Ascending aorta (tissue), 2 donors: ENCODE measurements around the gene CTSE. TPM values are rescaled to one million over a fixed set of nuclear protein-coding genes. Genes with fewer than 3 reads are reported as not detected.

ENCODE experiments used
- DNase-seq, 2 donors: peaks; one replicate each; pipeline ENCODE4 v3.0.0-alpha.2; 2019; ENCODE audit warnings: low spot score in 2 of 2
- H3K27ac ChIP-seq, 2 donors: fragments of 200-600 bp; sonication (generic); one replicate each; pipeline ENCODE4 v1.5.1; 2016 to 2017; ENCODE audit warnings: mild to moderate bottlenecking in 1 of 2
- H3K27me3 ChIP-seq: fragments of 200-600 bp; sonication (generic); one replicate; pipeline ENCODE4 v1.5.1; 2017
- H3K36me3 ChIP-seq, 2 donors: fragments of 200-600 bp; sonication (generic); one replicate each; pipeline ENCODE4 v1.5.1; 2016
- H3K4me1 ChIP-seq, 2 donors: fragments of 200-600 bp; sonication (generic); one replicate each; pipeline ENCODE4 v1.5.1; 2016 to 2017; ENCODE audit warnings: mild to moderate bottlenecking in 1 of 2
- H3K4me3 ChIP-seq, 2 donors: fragments of 200-600 bp; sonication (generic); one replicate each; pipeline ENCODE4 v1.5.1; 2016 to 2017; ENCODE audit warnings: mild to moderate bottlenecking in 1 of 2
- H3K9me3 ChIP-seq, 2 donors: fragments of 200-600 bp; sonication (generic); one replicate each; pipeline ENCODE4 v1.5.1; 2016
- intact Hi-C: fragments of 100-400 bp; cut with DNase I; formaldehyde crosslinking; loops from one replicate; pipeline ENCODE4 v1.15.1; 2023
- total RNA-seq: library from RNA; depleted of rRNA; stranded (reverse); fragments of >200 nt; gene quantifications from one replicate; pipeline ENCODE4 v1.1.0, GENCODE V29; 2016
- TF ChIP-seq, protein P1 (sequence below), 3 experiments: fragments of 200-600 bp in 2 of 3; fragments of 450-650 bp in 1 of 3; sonication (generic) in 2 of 3; IDR thresholded peaks; one replicate each; pipeline ENCODE4 v1.5.1; 2016 to 2019; ENCODE audit warnings: antibody characterized with exemption in 3 of 3, mild to moderate bottlenecking in 1 of 3, moderate library complexity in 1 of 3

The CTSE gene
- total RNA-seq, 1 donor from 2014 or later: not detected

DNA sequence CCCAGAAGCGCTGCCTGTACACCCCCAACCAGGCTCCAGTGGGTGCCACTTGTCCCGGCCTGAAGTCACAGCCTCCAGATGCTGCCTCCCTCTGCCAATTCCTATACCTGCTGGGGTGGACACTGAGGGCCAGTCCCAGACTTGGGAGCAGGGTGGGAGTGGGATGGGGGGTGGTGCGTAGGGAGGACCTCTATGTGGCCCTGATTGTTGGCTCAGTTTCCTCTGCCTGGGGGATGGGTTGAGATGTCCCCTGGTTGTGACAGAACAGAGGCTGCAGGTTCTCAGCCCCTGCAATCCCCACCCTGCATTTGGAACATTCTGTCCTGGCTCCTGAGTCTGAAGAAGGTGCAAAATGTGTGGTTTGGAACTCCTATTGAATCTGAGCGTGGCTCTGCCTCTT is 47.7 kb downstream of the CTSE start:
- no peak for DNase-seq
- Histone ChIP-seq H3K27me3 (no peaks in the 10 kb centered on the region), H3K4me1 (peaks cover 0 to 7% of the 10 kb centered on the region in 2 donors), H3K36me3 (no peaks in the 10 kb centered on the region), H3K4me3 (no peak overlapping the region), H3K9me3 (no peaks in the 10 kb centered on the region), H3K27ac (no peak overlapping the region)
- TF ChIP-seq, protein P1, sequence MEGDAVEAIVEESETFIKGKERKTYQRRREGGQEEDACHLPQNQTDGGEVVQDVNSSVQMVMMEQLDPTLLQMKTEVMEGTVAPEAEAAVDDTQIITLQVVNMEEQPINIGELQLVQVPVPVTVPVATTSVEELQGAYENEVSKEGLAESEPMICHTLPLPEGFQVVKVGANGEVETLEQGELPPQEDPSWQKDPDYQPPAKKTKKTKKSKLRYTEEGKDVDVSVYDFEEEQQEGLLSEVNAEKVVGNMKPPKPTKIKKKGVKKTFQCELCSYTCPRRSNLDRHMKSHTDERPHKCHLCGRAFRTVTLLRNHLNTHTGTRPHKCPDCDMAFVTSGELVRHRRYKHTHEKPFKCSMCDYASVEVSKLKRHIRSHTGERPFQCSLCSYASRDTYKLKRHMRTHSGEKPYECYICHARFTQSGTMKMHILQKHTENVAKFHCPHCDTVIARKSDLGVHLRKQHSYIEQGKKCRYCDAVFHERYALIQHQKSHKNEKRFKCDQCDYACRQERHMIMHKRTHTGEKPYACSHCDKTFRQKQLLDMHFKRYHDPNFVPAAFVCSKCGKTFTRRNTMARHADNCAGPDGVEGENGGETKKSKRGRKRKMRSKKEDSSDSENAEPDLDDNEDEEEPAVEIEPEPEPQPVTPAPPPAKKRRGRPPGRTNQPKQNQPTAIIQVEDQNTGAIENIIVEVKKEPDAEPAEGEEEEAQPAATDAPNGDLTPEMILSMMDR (IDR thresholded peaks at IDR 0.05): no peak
- intact Hi-C loops: loop anchor here (5.0 kb wide), 2 partner anchors 164 to 319 kb away; partner anchors contain the start of gene SLC41A1

DNA sequence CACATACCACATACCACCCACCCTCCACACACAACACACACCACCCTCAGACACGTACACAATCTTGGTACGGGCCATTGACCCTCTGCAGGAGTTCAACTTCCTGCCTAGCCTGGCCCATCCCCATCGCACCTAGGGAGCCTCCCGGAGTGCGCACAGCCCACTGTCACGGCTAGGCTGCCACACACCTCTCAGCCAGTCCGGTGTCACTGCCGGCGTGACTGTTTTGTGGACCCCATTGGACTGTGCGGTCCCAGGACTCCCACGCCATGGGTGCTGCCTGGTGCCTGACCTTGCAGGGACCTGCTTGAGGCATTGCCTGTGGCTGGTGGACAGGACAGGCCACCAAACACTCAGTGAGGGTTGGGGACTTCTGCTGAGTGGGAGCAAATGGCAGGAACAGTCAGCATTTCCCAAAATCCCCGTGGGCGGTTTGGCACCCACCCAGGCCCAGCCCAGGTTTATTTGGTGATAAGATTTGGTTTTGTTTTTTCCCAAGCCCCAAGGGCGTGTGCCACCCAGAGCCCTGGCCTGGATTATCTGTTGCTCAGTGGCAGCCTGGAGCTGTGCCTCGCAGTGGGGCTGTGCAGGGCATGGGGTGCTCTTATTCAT is 48.2 kb downstream of the CTSE start:
- no peak for DNase-seq
- H3K27ac ChIP-seq: no peak overlapping the region

DNA sequence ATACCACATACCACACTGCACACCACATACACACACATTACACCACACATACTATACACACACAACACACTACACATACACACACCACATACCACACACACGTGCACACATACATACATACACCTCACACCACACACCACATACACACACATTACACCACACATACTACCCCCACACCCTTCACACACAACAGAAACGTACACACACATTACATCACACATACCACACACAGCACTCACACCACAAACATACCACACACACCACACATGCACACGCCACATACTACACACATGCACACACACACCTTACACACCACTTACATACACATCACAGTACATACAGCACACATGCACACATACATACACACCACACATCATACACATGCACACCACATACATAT is 49.0 kb downstream of the CTSE start:
- Histone ChIP-seq H3K4me3 (no peak overlapping the region), H3K27me3 (no peaks in the 10 kb centered on the region), H3K27ac (no peak overlapping the region), H3K4me1 (peaks cover 0 to 7% of the 10 kb centered on the region in 2 donors), H3K36me3 (no peaks in the 10 kb centered on the region), H3K9me3 (no peaks in the 10 kb centered on the region)
- intact Hi-C loops: loop anchor here (5.0 kb wide), 2 partner anchors 162 to 317 kb away; partner anchors contain the start of gene SLC41A1
- TF ChIP-seq, protein P1 (IDR thresholded peaks at IDR 0.05): no peak
- DNase-seq: no peak

More for the DNA sequence above, 48.2 kb downstream of the CTSE start:
- no peaks in the 10 kb centered on the region for H3K27me3 ChIP-seq
- no peak overlapping the region for H3K4me3 ChIP-seq
- H3K9me3 ChIP-seq: no peaks in the 10 kb centered on the region
- intact Hi-C loops: loop anchor here (5.0 kb wide), 2 partner anchors 163 to 318 kb away; partner anchors contain the start of gene SLC41A1
- H3K4me1 ChIP-seq: peaks cover 0 to 7% of the 10 kb centered on the region in 2 donors
- TF ChIP-seq, protein P1 (IDR thresholded peaks at IDR 0.05): no peak
- H3K36me3 ChIP-seq: no peaks in the 10 kb centered on the region

DNA sequence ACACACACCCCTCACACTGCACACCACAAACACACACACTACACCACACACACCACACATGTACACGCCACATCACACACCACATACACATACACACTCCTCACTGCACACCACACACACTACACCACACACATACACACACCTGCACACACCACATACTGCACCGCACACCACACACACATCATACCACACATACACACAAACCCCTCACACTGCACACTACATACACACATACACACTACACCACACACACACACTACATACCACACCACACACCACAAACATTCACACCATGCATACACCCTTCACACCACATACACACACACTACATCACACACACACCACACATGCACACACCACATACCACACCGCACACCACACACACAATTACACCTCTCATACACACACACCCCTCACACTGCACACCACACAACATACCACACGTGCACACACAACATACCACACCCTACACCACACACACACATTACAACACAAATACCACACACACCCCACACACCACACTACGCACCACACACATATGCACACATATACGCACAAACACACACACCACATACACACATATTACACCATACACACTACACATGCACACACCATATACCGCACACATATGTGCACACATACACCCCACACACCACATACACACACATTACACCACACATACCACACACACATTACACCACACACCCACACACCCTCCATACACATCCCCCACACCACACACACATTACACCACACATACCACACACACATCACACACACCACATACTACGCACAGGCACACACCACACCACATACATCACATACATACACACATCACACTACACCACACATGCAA is 50.1 kb downstream of the CTSE start:
- Histone ChIP-seq H3K4me3 (no peak overlapping the region), H3K36me3 (no peaks in the 10 kb centered on the region), H3K27me3 (no peaks in the 10 kb centered on the region), H3K4me1 (peaks cover 0 to 7% of the 10 kb centered on the region in 2 donors), H3K9me3 (no peaks in the 10 kb centered on the region), H3K27ac (no peak overlapping the region)
- TF ChIP-seq, protein P1 (IDR thresholded peaks at IDR 0.05): no peak
- DNase-seq: no peak
- intact Hi-C loops: no loop called here

DNA sequence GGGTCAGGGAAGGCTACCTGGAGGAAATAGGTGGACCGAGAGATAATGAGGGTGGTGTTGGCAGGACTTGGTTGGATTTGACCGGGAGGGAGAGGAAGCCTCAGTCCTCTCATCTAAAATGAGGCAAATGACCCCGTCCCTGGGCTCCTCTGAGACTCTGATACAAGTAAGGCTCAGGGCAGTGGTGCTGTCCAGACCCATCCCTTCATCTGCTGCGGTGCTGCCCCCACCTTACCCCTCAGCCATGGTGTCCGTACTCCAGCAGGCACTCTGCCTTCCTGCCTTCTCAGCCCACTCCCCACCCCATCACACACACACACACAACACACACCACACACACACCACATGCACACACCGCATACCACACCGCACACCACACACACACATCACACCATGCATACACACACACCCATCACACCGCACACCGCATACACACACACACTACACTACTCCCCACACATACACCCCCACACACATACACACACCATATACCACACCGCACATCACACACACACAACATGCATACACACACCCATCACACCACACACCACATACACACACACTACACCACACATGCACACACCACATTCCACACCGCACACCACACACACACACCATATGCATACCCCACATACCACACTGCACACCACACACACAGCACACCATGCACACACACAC is 51.1 kb downstream of the CTSE start:
- Histone ChIP-seq H3K27ac (no peak overlapping the region), H3K4me3 (no peak overlapping the region), H3K4me1 (peaks cover 0 to 7% of the 10 kb centered on the region in 2 donors), H3K27me3 (no peaks in the 10 kb centered on the region), H3K36me3 (no peaks in the 10 kb centered on the region), H3K9me3 (no peaks in the 10 kb centered on the region)
- DNase-seq: no peak
- TF ChIP-seq, protein P1 (IDR thresholded peaks at IDR 0.05): no peak
- intact Hi-C loops: no loop called here
